ENCODE measurements around the gene MRPL23. TPM values are rescaled to one million over a fixed set of nuclear protein-coding genes. Genes with fewer than 3 reads are reported as not detected.

The MRPL23 gene
- total and polyA plus RNA-seq, 9 of the 15 experiments (the other 6 are each of a cell fraction or from before 2014, with no cell fraction given) = 0.44 to 109 (median 37.4) TPM

DNA sequence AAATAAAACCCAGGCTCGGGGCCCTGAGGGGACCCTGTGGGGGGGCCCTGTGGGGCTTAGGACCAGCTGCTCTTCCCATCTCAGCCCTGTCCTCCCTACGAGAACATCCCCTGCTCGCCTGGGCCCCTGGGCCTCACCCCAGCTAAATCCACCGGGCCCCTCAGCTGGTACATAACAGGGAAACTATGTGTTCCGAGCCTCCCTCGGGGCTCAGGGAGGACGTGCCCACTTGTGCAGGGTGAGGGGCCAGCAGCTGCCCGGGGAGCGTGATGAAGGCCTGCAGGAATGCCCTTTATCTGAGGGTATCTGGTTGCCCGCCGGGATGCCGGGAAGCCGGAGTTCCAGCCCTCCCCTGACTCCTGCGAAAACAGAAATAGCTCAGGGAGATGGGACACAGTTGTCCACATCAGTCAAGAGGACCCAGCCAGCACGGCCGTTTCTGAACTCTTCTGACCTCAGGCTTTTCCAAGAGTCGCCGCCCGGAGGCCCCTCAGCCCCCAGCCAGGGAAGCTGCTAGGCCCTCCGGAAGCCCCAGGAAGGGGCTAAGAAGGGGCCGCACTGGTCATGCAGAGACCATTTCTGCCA is 20.6 kb downstream of the MRPL23 start:
- Histone ChIP-seq H4K20me1 (replicated peaks; ENCODE audit: control insufficient read depth, insufficient read depth, low read length) (no peaks in the 10 kb centered on the region), H3K27me3 (ENCODE audit: control insufficient read depth in 2 of 2, insufficient read depth in 2 of 2, low read length in 2 of 2) (no peaks in the 10 kb centered on the region), H2AFZ (ENCODE audit: low read depth, low read length) (no peak overlapping the region), H3K27ac (ENCODE audit: extremely low read depth, low read depth, low read length) (no peak overlapping the region), H3K9me1 (ENCODE audit: control insufficient read depth, insufficient read depth, low read length) (no peaks in the 10 kb centered on the region), H3K9me3 (replicated peaks; ENCODE audit: control insufficient read depth, insufficient read depth, low read depth, low read length) (no peaks in the 10 kb centered on the region), H3K36me3 (ENCODE audit: control insufficient read depth, insufficient read depth, low read length) (no peaks in the 10 kb centered on the region), H3K79me2 (ENCODE audit: control insufficient read depth, insufficient read depth, low read length) (no peaks in the 10 kb centered on the region), H3K4me1 (replicated peaks in 1 of 2; ENCODE audit: control insufficient read depth in 2 of 2, insufficient read depth in 2 of 2, low read length in 2 of 2) (no peaks in the 10 kb centered on the region), H3K4me3 (no peak overlapping the region), H3K9ac (ENCODE audit: insufficient read depth in 1 of 2, low read depth in 2 of 2, low read length in 2 of 2) (no peak overlapping the region), H3K4me2 (ENCODE audit: insufficient read depth, low read length) (no peak overlapping the region)
- CTCF ChIA-PET (ENCODE audit: low intra/inter-chr PET ratio) = interaction anchor here (0.6 kb wide), 1 partner anchor 182 kb away, joined by 3 read pairs; no protein-coding TSS in a partner anchor
- intact Hi-C loops (cut with micrococcal nuclease) (no loop called here), in situ Hi-C loops (cut with MboI) (no loop called here)
- DNase-seq (ENCODE audit: extremely low read depth in 1 of 4, low spot score in 3 of 4) (no peak), FAIRE-seq (no peak), ATAC-seq (no peak)
- POLR2A ChIA-PET = interaction anchor here (0.6 to 1.4 kb wide), 3 partner anchors 10 to 1434 kb away, joined by 3 to 4 read pairs (median 4); no protein-coding TSS in a partner anchor
- no TSS peak for BruUV-seq (replicated peaks)
- no CpG with 5 or more reads among the region's 21 CpGs for WGBS (ENCODE audit: insufficient coverage, low coverage, missing lambda C conversion rate)
- TF ChIP-seq, protein P1, sequence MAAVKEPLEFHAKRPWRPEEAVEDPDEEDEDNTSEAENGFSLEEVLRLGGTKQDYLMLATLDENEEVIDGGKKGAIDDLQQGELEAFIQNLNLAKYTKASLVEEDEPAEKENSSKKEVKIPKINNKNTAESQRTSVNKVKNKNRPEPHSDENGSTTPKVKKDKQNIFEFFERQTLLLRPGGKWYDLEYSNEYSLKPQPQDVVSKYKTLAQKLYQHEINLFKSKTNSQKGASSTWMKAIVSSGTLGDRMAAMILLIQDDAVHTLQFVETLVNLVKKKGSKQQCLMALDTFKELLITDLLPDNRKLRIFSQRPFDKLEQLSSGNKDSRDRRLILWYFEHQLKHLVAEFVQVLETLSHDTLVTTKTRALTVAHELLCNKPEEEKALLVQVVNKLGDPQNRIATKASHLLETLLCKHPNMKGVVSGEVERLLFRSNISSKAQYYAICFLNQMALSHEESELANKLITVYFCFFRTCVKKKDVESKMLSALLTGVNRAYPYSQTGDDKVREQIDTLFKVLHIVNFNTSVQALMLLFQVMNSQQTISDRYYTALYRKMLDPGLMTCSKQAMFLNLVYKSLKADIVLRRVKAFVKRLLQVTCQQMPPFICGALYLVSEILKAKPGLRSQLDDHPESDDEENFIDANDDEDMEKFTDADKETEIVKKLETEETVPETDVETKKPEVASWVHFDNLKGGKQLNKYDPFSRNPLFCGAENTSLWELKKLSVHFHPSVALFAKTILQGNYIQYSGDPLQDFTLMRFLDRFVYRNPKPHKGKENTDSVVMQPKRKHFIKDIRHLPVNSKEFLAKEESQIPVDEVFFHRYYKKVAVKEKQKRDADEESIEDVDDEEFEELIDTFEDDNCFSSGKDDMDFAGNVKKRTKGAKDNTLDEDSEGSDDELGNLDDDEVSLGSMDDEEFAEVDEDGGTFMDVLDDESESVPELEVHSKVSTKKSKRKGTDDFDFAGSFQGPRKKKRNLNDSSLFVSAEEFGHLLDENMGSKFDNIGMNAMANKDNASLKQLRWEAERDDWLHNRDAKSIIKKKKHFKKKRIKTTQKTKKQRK (IDR thresholded peaks at IDR 0.05; ENCODE audit: borderline replicate concordance, low read depth, low read length) = no peak
- TF ChIP-seq ID3 (CRISPR knock-in tag; IDR thresholded peaks at IDR 0.05) = no peak
- TF ChIP-seq ID3 (tag; IDR thresholded peaks at IDR 0.05) = no peak
- no peak for TF ChIP-seq MGA (IDR thresholded peaks at IDR 0.05)
- TF ChIP-seq DPF2 (IDR thresholded peaks at IDR 0.05) = no peak
- no peak for TF ChIP-seq YBX1 (IDR thresholded peaks at IDR 0.05)
- TF ChIP-seq ZNF282 (CRISPR knock-in tag; IDR thresholded peaks at IDR 0.05) = no peak

Data from K562 (cell line).